Esophagus squamous epithelium (tissue), 5 donors: ENCODE measurements around the gene SMAP2. TPM values are rescaled to one million over a fixed set of nuclear protein-coding genes. Genes with fewer than 3 reads are reported as not detected.
A peak's percentile ranks its signal among the peaks of the same experiment; 100 is the strongest.

Experiments
- DNase-seq: peaks from one replicate; lab custom pipeline; 2025; lab: John Stamatoyannopoulos, UW
- H3K27ac ChIP-seq, 4 donors: fragments of 200-600 bp; sonication (generic); one replicate each; pipeline ENCODE4 v1.5.1; 2016 to 2019; ENCODE audit warnings: mild to moderate bottlenecking in 1 of 4
- H3K27me3 ChIP-seq, 4 donors: fragments of 200-600 bp; sonication (generic); 1 replicate in 3 of 4; 2 replicates in 1 of 4; pipeline versions ENCODE4 v1.5.1 to v1.6.0; 2017 to 2021; ENCODE audit warnings: antibody characterized with exemption in 1 of 4
- H3K36me3 ChIP-seq, 3 donors: fragments of 200-600 bp; sonication (generic); one replicate each; pipeline ENCODE4 v1.5.1; 2016 to 2019
- H3K4me1 ChIP-seq, 3 donors: fragments of 200-600 bp; sonication (generic); one replicate each; pipeline ENCODE4 v1.5.1; 2017 to 2019
- H3K4me3 ChIP-seq, 4 donors: fragments of 200-600 bp; sonication (generic); 1 replicate in 3 of 4; 2 replicates in 1 of 4; pipeline ENCODE4 v1.5.1; 2016 to 2019; ENCODE audit warnings: mild to moderate bottlenecking in 2 of 4, moderate library complexity in 1 of 4
- H3K9me3 ChIP-seq, 3 donors: fragments of 200-600 bp; sonication (generic); one replicate each; pipeline ENCODE4 v1.5.1; 2016 to 2019
- POLR2A ChIP-seq, 4 donors: fragments of 450-650 bp; IDR thresholded peaks; one replicate each; pipeline ENCODE4 v1.6.1; 2017; ENCODE audit warnings: antibody characterized with exemption in 4 of 4, mild to moderate bottlenecking in 4 of 4, moderate library complexity in 3 of 4
- WGBS, 2 donors: methylation state at CpG; one replicate each; pipeline ENCODE4 v1.1.5; 2018; 5-methylcytosine and 5-hydroxymethylcytosine counted together
- intact Hi-C: fragments of 100-400 bp; cut with DNase I; formaldehyde crosslinking; loops from one replicate; pipeline ENCODE4 v1.15.0; 2022
- total RNA-seq, 4 donors: library from RNA; depleted of rRNA; stranded (reverse); fragments of >200 nt; gene quantifications; one replicate each; pipeline ENCODE4 v1.1.0, GENCODE V29; 2016
- TF ChIP-seq, protein P1 (sequence below), 6 experiments: fragments of 450-650 bp in 4 of 6; fragments of 200-600 bp in 2 of 6; sonication (generic) in 2 of 6; IDR thresholded peaks; one replicate each; pipeline ENCODE4 v1.5.1; 2016 to 2019; ENCODE audit warnings: antibody characterized with exemption in 6 of 6, mild to moderate bottlenecking in 4 of 6, moderate library complexity in 4 of 6
- donor health status: DM: yes; HTN: yes; CAD: no.

SMAP2 gene
- total RNA-seq, 4 donors from 2014 or later: 15.1 to 34.9 (median 23.8) TPM

DNA sequence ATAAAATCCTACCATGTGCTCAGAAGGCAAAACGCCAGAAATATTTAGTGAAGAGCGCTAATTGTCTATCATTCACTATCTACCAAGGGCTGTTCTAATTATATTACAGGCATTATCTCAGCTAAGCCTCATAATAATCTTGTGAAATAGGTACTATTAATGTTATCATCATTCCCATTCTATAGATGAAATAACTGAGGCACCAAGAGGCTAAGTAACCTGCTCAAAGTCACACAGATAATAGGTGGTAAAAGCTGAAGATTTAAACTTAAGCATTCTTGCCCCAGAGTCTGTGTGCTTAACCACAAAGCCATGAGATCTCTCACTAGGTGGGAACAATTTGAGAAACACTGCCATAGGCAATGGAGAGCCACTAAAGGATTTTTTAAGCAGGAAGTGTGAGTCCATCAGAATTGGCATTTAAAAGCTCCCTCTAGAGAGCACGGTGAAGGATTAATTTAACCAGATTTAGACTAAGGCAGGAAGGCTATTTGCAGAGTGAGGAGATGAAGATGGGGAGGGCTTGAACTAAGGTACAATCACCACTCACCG, 1.7 kb upstream of the SMAP2 start:
- peaks cover 0 to 30% (median 4%) of the 10 kb centered on the region in 3 donors for H3K4me1 ChIP-seq
- no peaks in the 10 kb centered on the region for H3K36me3 ChIP-seq
- WGBS, 2 donors: 67 to 72% methylated on average over 4 of the region's 4 CpGs
- no peak overlapping the region for H3K4me3 ChIP-seq
- TF ChIP-seq, protein P1, sequence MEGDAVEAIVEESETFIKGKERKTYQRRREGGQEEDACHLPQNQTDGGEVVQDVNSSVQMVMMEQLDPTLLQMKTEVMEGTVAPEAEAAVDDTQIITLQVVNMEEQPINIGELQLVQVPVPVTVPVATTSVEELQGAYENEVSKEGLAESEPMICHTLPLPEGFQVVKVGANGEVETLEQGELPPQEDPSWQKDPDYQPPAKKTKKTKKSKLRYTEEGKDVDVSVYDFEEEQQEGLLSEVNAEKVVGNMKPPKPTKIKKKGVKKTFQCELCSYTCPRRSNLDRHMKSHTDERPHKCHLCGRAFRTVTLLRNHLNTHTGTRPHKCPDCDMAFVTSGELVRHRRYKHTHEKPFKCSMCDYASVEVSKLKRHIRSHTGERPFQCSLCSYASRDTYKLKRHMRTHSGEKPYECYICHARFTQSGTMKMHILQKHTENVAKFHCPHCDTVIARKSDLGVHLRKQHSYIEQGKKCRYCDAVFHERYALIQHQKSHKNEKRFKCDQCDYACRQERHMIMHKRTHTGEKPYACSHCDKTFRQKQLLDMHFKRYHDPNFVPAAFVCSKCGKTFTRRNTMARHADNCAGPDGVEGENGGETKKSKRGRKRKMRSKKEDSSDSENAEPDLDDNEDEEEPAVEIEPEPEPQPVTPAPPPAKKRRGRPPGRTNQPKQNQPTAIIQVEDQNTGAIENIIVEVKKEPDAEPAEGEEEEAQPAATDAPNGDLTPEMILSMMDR (IDR thresholded peaks at IDR 0.05): no peak
- no peak for TF ChIP-seq POLR2A (IDR thresholded peaks at IDR 0.05)
- DNase-seq: no peak
- intact Hi-C loops: no loop called here
- H3K27me3 ChIP-seq: no peaks in the 10 kb centered on the region
- H3K9me3 ChIP-seq: no peaks in the 10 kb centered on the region
- H3K27ac ChIP-seq: no peak overlapping the region

DNA sequence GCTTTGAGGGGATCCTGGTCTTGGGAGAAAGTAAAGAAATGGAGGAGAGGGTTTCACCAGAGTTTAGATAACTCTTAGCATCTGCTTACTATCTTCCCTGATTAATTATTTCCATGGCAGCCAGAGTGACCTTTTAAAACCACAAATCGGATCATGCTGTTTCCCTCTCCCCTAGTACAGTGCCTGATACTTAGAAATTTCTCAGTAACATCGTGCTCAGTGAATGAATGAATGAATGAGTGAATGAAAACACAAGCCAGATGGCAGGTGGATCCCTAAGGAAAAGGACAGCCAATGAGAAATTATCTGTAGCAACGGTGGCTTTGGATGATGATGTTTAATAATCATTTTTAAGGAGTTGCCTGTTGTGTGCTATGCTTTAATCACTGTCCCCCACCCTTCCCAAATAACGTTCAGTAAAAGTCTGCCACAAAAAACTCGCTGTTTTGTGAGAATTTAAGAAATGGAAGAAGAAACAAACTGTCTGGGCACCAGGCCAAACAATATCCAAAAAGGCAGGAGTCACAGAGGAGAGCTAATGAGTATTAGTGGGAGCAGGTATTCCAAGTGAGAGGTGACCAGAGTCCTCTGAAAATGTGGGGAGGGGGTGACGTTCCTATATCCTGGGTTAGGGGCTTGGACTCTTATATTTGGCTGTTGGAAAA, 737 bp upstream of the SMAP2 start:
- no peaks in the 10 kb centered on the region for H3K9me3 ChIP-seq
- peak overlapping the region in 2 of 4 donors; percentile 84 to 99 for H3K4me3 ChIP-seq
- intact Hi-C loops: no loop called here
- H3K27me3 ChIP-seq: no peaks in the 10 kb centered on the region
- TF ChIP-seq, protein P1 (IDR thresholded peaks at IDR 0.05): no peak
- TF ChIP-seq POLR2A (IDR thresholded peaks at IDR 0.05): no peak
- WGBS, 2 donors: 37 to 38% methylated on average over 6 of the region's 6 CpGs
- H3K27ac ChIP-seq: no peak overlapping the region
- no peaks in the 10 kb centered on the region for H3K36me3 ChIP-seq
- peaks cover 0 to 30% (median 4%) of the 10 kb centered on the region in 3 donors for H3K4me1 ChIP-seq
- DNase-seq: no peak

DNA sequence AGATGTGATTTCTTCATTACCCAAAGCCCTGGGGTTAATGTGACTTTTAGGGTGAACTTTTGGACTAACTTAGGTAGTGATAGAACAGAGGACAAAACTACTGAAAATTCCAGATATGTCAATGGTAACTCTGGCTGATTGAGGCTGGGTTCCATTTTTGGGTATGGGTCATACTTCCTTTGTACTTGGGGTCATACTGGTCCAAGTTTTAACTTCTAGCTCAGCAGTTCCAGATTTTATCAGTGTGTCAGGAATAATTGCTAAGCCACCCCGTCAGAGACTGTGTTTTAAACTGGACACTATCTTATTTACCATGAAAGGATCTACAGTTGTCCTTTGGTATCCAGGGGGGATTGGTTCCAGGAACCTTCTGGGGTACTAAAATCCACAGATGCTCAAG, 4.0 kb downstream of the SMAP2 start:
- no peaks in the 10 kb centered on the region for H3K27me3 ChIP-seq
- no peak for DNase-seq
- 73 to 87% methylated on average over 1 of the region's 1 CpG for WGBS, 2 donors
- H3K27ac ChIP-seq: no peak overlapping the region
- TF ChIP-seq, protein P1 (IDR thresholded peaks at IDR 0.05): no peak
- TF ChIP-seq POLR2A (IDR thresholded peaks at IDR 0.05): no peak
- peak overlapping the region in 1 of 4 donors; percentile 84 for H3K4me3 ChIP-seq
- no peaks in the 10 kb centered on the region for H3K36me3 ChIP-seq
- intact Hi-C loops: no loop called here
- H3K9me3 ChIP-seq: no peaks in the 10 kb centered on the region
- peaks cover 0 to 42% (median 4%) of the 10 kb centered on the region in 3 donors for H3K4me1 ChIP-seq

DNA sequence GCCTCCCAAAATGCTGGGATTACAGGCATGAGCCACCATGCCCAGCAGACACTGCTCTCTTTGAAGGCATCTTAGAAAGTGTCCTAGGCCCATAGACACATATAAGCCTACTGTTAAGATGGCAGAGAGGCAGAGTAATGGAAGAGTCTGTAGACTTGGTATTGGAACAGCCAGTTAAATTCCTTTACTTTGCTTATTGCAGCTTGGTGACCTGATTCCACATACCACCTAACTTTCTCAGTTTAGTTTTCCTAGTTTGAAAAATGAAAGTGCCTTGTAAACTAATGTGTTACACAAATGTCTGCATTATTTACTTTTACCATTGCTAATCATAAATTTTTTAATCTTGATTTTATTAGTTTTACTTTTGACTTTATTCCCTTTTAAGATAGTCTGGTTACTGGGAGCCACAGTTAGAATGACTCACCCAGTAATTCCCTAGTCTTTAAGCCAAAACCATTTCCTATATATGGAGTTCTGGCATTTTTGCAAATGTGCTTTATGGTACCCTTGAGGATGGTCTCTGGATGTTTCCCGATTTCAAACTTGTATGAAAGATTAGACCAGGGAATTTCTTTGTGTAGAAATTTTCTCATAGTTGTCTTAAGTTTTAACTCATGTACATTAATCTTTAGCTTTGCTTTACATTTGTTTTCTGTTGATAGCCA, 6.4 kb downstream of the SMAP2 start:
- Histone ChIP-seq H3K27ac (peak overlapping the region; percentile 15 to 81 (median 52)), H3K4me1 (peaks cover 5 to 52% (median 6%) of the 10 kb centered on the region in 3 donors), H3K27me3 (no peaks in the 10 kb centered on the region), H3K4me3 (peak overlapping the region in 1 of 4 donors; percentile 5), H3K36me3 (no peaks in the 10 kb centered on the region), H3K9me3 (no peaks in the 10 kb centered on the region)
- intact Hi-C loops: no loop called here
- TF ChIP-seq POLR2A (IDR thresholded peaks at IDR 0.05): no peak
- TF ChIP-seq, protein P1 (IDR thresholded peaks at IDR 0.05): no peak
- DNase-seq: no peak
- 21 to 50% methylated on average over 1 of the region's 1 CpG for WGBS, 2 donors

DNA sequence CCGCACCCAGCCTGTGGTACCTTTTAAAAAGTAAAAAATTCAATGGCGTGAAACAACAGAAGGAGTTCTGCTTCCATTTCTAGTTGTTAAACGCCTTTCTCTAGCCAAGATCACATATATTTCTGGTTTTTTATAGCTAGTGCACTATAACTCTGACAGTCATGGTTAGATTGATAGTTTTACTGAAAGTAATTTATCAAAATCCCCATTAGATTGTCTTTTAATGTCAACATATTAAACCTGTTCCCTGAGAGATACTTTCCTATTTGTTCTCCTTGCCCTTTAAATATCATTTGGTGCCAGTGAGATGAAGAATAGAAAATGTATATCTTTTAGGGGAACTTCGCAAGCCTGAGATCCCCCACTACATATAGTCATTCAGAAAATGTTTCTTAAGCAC, 7.3 kb downstream of the SMAP2 start:
- DNase-seq: no peak
- Histone ChIP-seq H3K27ac (peak overlapping the region; percentile 55 to 84 (median 80)), H3K27me3 (no peaks in the 10 kb centered on the region), H3K4me3 (peak overlapping the region in 1 of 4 donors; percentile 31), H3K36me3 (no peaks in the 10 kb centered on the region), H3K9me3 (no peaks in the 10 kb centered on the region), H3K4me1 (peaks cover 5 to 53% (median 7%) of the 10 kb centered on the region in 3 donors)
- intact Hi-C loops: no loop called here
- TF ChIP-seq POLR2A (IDR thresholded peaks at IDR 0.05): no peak
- TF ChIP-seq, protein P1 (IDR thresholded peaks at IDR 0.05): no peak
- WGBS, 2 donors: 80 to 92% methylated on average over 4 of the region's 4 CpGs
